MM.1S (cell line): ENCODE results near the gene PDE4B.

Experiments
- CTCF ChIP-seq: fragments of 300-600 bp; sonication (generic); IDR thresholded peaks from 2 replicates; pipeline ENCODE4 v1.5.1; 2016; ENCODE audit warnings: antibody characterized with exemption, low read length, mixed read lengths
- EZH2 ChIP-seq: fragments of 300-600 bp; sonication (generic); optimal IDR thresholded peaks from 2 replicates; pipeline ENCODE3; 2017; ENCODE audit warnings: low read depth, mild to moderate bottlenecking, antibody characterized with exemption, low read length, mixed read lengths
- EZH2phosphoT487 ChIP-seq: fragments of 300-600 bp; sonication (generic); IDR thresholded peaks from 2 replicates; pipeline ENCODE4 v1.6.1; 2018; ENCODE audit warnings: antibody characterized with exemption, low read length

DNA sequence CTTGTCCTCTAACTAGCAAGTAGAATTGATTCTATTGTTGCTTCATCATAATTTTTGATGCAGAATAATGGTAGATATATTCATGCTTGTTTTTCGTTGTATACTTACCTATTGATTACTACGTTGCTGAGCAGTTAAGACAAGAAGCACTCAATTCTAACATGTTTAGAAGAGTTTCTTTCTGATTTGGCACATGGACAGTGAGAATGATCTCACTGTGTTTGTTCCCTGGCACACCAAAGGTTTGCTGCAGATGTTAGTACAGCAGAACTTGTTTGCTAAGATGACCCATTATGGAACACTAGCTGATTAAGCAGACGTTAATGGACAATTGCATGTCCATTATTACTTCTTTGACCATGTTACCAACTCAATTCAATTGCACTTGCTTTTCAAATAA lies 556.5 kb downstream of the PDE4B start:
- TF ChIP-seq EZH2 (no peak), CTCF (no peak), EZH2phosphoT487 (no peak)
